ENCODE data around the gene MYO1D. TPM values are rescaled to one million over a fixed set of nuclear protein-coding genes. Genes with fewer than 3 reads are reported as not detected.

The MYO1D gene
- total and polyA plus RNA-seq, 2 of the 13 experiments (the other 11 are each of a cell fraction or from before 2014, with no cell fraction given) = 13.2 to 17.3 TPM

DNA sequence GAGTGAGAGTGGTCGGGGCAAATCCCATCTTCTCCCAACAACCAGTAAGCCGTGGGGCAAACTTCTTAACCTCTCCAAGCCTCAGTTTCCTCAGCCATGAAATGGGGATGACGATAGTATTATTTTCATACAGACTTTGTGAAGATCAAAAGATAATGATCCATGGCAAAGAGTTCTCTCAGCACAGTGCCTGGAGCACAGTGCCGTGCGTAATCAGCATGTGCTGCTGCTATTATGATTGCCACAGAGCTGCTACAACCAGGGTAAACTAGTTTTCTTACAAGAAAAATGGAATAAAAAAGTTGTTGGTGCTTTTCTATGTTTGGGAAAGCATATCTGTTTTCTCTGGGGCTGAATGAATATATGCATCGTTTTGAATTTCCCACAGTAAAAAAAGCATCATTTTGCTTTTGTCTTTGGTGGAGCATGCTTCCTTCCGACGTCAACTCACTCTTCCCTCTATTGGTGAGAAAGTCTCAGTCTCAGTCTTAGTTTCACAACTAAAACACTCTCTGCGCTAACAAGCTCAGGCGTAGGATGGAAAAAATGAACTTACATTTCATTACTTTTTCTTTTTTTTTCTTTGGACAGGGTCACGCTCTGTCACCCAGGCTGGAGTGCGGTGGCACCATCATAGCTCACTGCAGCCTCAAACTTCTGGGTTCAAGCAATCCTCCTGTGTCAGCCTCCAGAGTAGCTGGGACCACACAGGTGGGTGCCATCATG, 352.9 kb downstream of the MYO1D start (continued):
- no peak for TF ChIP-seq YY1 (IDR thresholded peaks at IDR 0.05; ENCODE audit: insufficient read depth, insufficient replicate concordance, low read depth, low read length)
- TF ChIP-seq MXD1 (CRISPR knock-in tag; IDR thresholded peaks at IDR 0.05) = no peak
- no peak for TF ChIP-seq PATZ1 (CRISPR knock-in tag; IDR thresholded peaks at IDR 0.05)

DNA sequence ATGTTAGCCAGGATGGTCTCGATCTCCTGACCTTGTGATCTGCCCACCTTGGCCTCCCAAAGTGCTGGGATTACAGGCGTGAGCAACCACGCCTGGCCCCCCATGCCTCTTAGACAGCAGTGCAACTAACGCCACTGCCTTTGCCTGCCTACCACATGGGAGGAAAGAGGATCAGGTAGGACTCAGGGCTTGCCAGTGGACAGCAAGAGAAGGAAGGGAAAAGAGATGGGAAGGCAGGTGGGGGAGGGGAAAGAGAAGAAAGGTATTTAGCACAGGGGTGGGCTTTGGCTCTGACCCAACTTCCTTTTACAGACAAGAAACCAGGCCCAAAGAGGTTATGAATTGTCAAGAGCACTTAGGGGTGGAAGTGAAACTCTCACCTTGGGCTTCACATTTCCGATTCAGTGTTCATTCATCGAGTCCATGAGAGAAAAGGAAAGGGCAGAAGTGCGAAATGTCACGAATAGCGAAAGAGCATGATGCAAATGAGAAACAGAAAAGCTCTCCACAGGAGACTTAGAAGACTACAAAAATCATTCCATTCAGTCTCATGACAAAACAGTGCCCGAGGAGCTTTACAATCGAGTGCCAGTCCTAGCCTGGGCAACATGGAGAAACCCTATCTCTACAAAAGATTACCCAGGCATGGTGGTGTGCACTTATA, 353.8 kb downstream of the MYO1D start:
- no peaks in the 10 kb centered on the region for H4K20me1 ChIP-seq (ENCODE audit: insufficient read depth, low read length)
- no peak for ATAC-seq
- WGBS (ENCODE audit: low lambda C conversion rate) = 81% methylated on average over 11 of the region's 11 CpGs
- POLR2A ChIA-PET = no interaction called here
- no peaks in the 10 kb centered on the region for H3K27me3 ChIP-seq (ENCODE audit: control insufficient read depth in 1 of 2, insufficient read depth in 2 of 2, low read length in 2 of 2)
- H3K4me1 ChIP-seq (ENCODE audit: insufficient read depth, low read length) = peaks cover 16% of the 10 kb centered on the region
- no peak overlapping the region for H3K4me2 ChIP-seq (ENCODE audit: low read depth, low read length)
- in situ Hi-C loops (cut with HindIII; ENCODE audit: extremely low pct_ligation_motif_present, low pct_unique_long_range_greater_than_20kb) (no loop called here), intact Hi-C loops (cut with micrococcal nuclease; ENCODE audit: unreplicated experiment) (no loop called here)
- no peak overlapping the region for H3K4me3 ChIP-seq (replicated peaks in 1 of 3; ENCODE audit: insufficient read depth in 1 of 3, low read depth in 2 of 3, low read length in 3 of 3)
- no peaks in the 10 kb centered on the region for H3K79me2 ChIP-seq (ENCODE audit: insufficient read depth, low read length)
- no peaks in the 10 kb centered on the region for H3K36me3 ChIP-seq (replicated peaks in 1 of 2; ENCODE audit: control insufficient read depth in 1 of 2, insufficient read depth in 2 of 2, low read length in 2 of 2)
- no peak overlapping the region for H2AFZ ChIP-seq (ENCODE audit: low read length)
- H3K27ac ChIP-seq (ENCODE audit: extremely low read length, insufficient read depth, low read length) = no peak overlapping the region
- no TSS peak for BruUV-seq (replicated peaks)
- CTCF ChIA-PET (ENCODE audit: low intra/inter-chr PET ratio, low total read pairs) = no interaction called here
- no peak overlapping the region for H3K9ac ChIP-seq (ENCODE audit: insufficient read depth, low read depth, low read length)
- no peak for DNase-seq (ENCODE audit: low spot score)
- no peaks in the 10 kb centered on the region for H3K9me3 ChIP-seq (ENCODE audit: low read length)
- FAIRE-seq = no peak
- TF ChIP-seq HOXA7 (CRISPR knock-in tag; IDR thresholded peaks at IDR 0.05) (no peak), ZSCAN9 (CRISPR knock-in tag; IDR thresholded peaks at IDR 0.05; ENCODE audit: borderline replicate concordance) (no peak), MTF2 (CRISPR knock-in tag; IDR thresholded peaks at IDR 0.05; ENCODE audit: borderline replicate concordance) (no peak), ZNF747 (CRISPR knock-in tag; IDR thresholded peaks at IDR 0.05; ENCODE audit: borderline replicate concordance) (no peak), ARID3A (IDR thresholded peaks at IDR 0.05; ENCODE audit: low read depth, low read length) (no peak), ZNF569 (CRISPR knock-in tag; IDR thresholded peaks at IDR 0.05; ENCODE audit: borderline replicate concordance) (no peak), ZNF260 (CRISPR knock-in tag; IDR thresholded peaks at IDR 0.05; ENCODE audit: borderline replicate concordance, low read depth) (no peak), SP2 (CRISPR knock-in tag; IDR thresholded peaks at IDR 0.05) (no peak), CC2D1A (CRISPR knock-in tag; IDR thresholded peaks at IDR 0.05) (no peak), FOSL1 (CRISPR knock-in tag; IDR thresholded peaks at IDR 0.05; ENCODE audit: borderline replicate concordance) (no peak)
- TF ChIP-seq, protein P1, sequence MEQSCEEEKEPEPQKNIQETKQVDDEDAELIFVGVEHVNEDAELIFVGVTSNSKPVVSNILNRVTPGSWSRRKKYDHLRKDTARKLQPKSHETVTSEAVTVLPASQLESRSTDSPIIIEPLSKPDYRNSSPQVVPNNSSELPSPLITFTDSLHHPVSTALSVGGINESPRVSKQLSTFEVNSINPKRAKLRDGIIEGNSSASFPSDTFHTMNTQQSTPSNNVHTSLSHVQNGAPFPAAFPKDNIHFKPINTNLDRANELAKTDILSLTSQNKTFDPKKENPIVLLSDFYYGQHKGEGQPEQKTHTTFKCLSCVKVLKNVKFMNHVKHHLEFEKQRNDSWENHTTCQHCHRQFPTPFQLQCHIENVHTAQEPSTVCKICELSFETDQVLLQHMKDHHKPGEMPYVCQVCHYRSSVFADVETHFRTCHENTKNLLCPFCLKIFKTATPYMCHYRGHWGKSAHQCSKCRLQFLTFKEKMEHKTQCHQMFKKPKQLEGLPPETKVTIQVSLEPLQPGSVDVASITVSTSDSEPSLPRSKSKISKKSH (CRISPR knock-in tag; IDR thresholded peaks at IDR 0.05; ENCODE audit: borderline replicate concordance) = no peak

Measured in HepG2 (cell line).